ENCODE measurements around the gene PIK3R4. TPM values are rescaled to one million over a fixed set of nuclear protein-coding genes. Genes with fewer than 3 reads are reported as not detected.

Gene PIK3R4
- total RNA-seq, 1 donor, result 41.5 TPM

GRCh38 chr3:130654921-130655320 is 91.7 kb downstream of the PIK3R4 start:
- no peak overlapping the region for H3K4me3 ChIP-seq (ENCODE audit: low read depth, low read length)
- no peak for TF ChIP-seq CTCF (IDR thresholded peaks at IDR 0.05; ENCODE audit: insufficient read depth, low read depth, low read length)
- DNase-seq (ENCODE audit: low read depth), result no peak

GRCh38 chr3:130654091-130654490 is 92.5 kb downstream of the PIK3R4 start:
- no peak for TF ChIP-seq CTCF (IDR thresholded peaks at IDR 0.05; ENCODE audit: insufficient read depth, low read depth, low read length)
- DNase-seq (ENCODE audit: low read depth), result no peak
- no peak overlapping the region for H3K4me3 ChIP-seq (ENCODE audit: low read depth, low read length)

GRCh38 chr3:130649061-130649654 is 97.5 kb downstream of the PIK3R4 start:
- H3K4me3 ChIP-seq (ENCODE audit: low read depth, low read length), result no peak overlapping the region
- DNase-seq (ENCODE audit: low read depth), result no peak
- no peak for TF ChIP-seq CTCF (IDR thresholded peaks at IDR 0.05; ENCODE audit: insufficient read depth, low read depth, low read length)

GRCh38 chr3:130648293-130648692 is 98.3 kb downstream of the PIK3R4 start:
- no peak for TF ChIP-seq CTCF (IDR thresholded peaks at IDR 0.05; ENCODE audit: insufficient read depth, low read depth, low read length)
- H3K4me3 ChIP-seq (ENCODE audit: low read depth, low read length), result no peak overlapping the region
- no peak for DNase-seq (ENCODE audit: low read depth)

DNA sequence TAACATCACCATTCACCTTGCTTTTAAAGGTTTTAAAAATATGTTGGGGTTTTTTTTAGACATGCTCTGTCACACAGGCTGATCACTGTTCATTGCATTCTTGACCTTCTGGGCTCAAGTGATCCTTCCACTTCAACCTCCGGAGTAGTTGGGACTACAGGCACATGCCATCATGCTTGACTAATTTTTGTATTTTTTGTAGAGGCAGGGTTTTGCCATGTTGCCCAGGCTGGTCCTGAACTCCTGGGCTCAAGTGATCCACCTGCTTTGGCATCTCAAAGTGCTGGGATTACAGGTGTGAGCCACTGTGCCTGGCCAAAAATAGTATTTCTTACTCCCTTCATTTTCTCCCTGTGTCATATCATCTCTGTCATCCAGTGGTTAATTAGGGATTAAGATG is 101.4 kb downstream of the PIK3R4 start:
- TF ChIP-seq CTCF (IDR thresholded peaks at IDR 0.05; ENCODE audit: insufficient read depth, low read depth, low read length), result no peak

GRCh38 chr3:130644628-130645253 is 101.9 kb downstream of the PIK3R4 start:
- TF ChIP-seq CTCF (IDR thresholded peaks at IDR 0.05; ENCODE audit: insufficient read depth, low read depth, low read length), result no peak
- DNase-seq (ENCODE audit: low read depth), result no peak
- H3K4me3 ChIP-seq (ENCODE audit: low read depth, low read length), result no peak overlapping the region

More for the DNA sequence above, 101.4 kb downstream of the PIK3R4 start:
- no peak for DNase-seq (ENCODE audit: low read depth)
- no peak overlapping the region for H3K4me3 ChIP-seq (ENCODE audit: low read depth, low read length)

DNA sequence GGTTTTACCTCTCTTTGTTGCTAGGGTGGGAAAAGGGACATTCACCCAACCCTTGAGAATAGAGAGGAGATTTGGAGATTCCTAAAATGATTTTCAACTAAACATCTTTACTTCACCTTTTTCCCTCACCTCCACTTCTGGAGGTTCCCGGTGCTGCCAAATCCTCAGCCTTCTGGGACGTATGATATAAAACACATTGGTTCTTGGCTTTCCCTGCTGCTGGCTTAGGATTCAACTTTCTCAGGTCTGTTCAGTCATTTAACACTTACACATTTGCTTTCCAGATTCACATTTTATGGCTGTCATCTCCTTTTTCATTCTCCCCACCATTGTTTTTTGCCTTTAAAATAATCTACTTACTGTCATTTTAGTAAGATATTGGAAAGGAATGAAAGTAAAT is 106.6 kb downstream of the PIK3R4 start:
- no peak for DNase-seq (ENCODE audit: low read depth)
- TF ChIP-seq CTCF (IDR thresholded peaks at IDR 0.05; ENCODE audit: insufficient read depth, low read depth, low read length), result no peak
- H3K4me3 ChIP-seq (ENCODE audit: low read depth, low read length), result no peak overlapping the region
